Measurements from ENCODE around the gene LILRB3. TPM values are rescaled to one million over a fixed set of nuclear protein-coding genes. Genes with fewer than 3 reads are reported as not detected.
"Not testable (repeated sequence)": the region's sequence is repeated elsewhere in the genome, so short reads cannot be mapped to it uniquely, and the experiment has no call there.

Gene LILRB3
- total RNA-seq, 1 donor from 2014 or later, result not detected

- DNase-seq (ENCODE audit: low read depth), result no peak
- H3K4me3 ChIP-seq (ENCODE audit: low read depth, low read length), result no peak overlapping the region
- TF ChIP-seq CTCF (conservative IDR thresholded peaks at IDR 0.05; ENCODE audit: low read depth, low read length), result no peak
These were observed 43.5 kb downstream of the LILRB3 start for GRCh38 chr19:54179262-54179852.

- no peak for TF ChIP-seq CTCF (conservative IDR thresholded peaks at IDR 0.05; ENCODE audit: low read depth, low read length)
- DNase-seq (ENCODE audit: low read depth), result no peak
- no peak overlapping the region for H3K4me3 ChIP-seq (ENCODE audit: low read depth, low read length)
These were observed 44.1 kb downstream of the LILRB3 start for GRCh38 chr19:54178581-54179261.

GRCh38 chr19:54173951-54174834, 48.6 kb downstream of the LILRB3 start:
- DNase-seq (ENCODE audit: low read depth), result no peak
- H3K4me3 ChIP-seq (ENCODE audit: low read depth, low read length), result no peak overlapping the region
- no peak for TF ChIP-seq CTCF (conservative IDR thresholded peaks at IDR 0.05; ENCODE audit: low read depth, low read length)

GRCh38 chr19:54173359-54173699, 49.5 kb downstream of the LILRB3 start:
- H3K4me3 ChIP-seq (ENCODE audit: low read depth, low read length), result no peak overlapping the region
- no peak for DNase-seq (ENCODE audit: low read depth)
- no peak for TF ChIP-seq CTCF (conservative IDR thresholded peaks at IDR 0.05; ENCODE audit: low read depth, low read length)

GRCh38 chr19:54172471-54173358, 50.1 kb downstream of the LILRB3 start, which contains the start of gene TMC4:
Gene TMC4, minus strand, starts transcription at chr19:54173160. Its CDS starts 43 bp downstream, at chr19:54173117.
- DNase-seq (ENCODE audit: low read depth), result no peak
- H3K4me3 ChIP-seq (ENCODE audit: low read depth, low read length), result peak within 1 kb of the TSS; percentile 31
- TF ChIP-seq CTCF (conservative IDR thresholded peaks at IDR 0.05; ENCODE audit: low read depth, low read length), result peak; percentile 21

GRCh38 chr19:54171736-54172431, 50.9 kb downstream of the LILRB3 start:
- not testable (repeated sequence) for H3K4me3 ChIP-seq (ENCODE audit: low read depth, low read length); DNase-seq (ENCODE audit: low read depth)
